GM23248 (cell line): ENCODE data around the gene PTOV1.

Source experiments
- EZH2 ChIP-seq: fragments of 200-600 bp; sonication (generic); IDR thresholded peaks from 2 replicates; pipeline ENCODE4 v1.6.1; 2018; ENCODE audit warnings: antibody characterized with exemption, mild to moderate bottlenecking; ENCODE audit not compliant: insufficient read depth, poor library complexity, severe bottlenecking
- EZH2phosphoT487 ChIP-seq: fragments of 200-600 bp; sonication (generic); IDR thresholded peaks from 2 replicates; pipeline ENCODE4 v1.6.1; 2018; ENCODE audit warnings: antibody characterized with exemption, moderate library complexity, mild to moderate bottlenecking, low read depth; ENCODE audit not compliant: insufficient read depth

DNA sequence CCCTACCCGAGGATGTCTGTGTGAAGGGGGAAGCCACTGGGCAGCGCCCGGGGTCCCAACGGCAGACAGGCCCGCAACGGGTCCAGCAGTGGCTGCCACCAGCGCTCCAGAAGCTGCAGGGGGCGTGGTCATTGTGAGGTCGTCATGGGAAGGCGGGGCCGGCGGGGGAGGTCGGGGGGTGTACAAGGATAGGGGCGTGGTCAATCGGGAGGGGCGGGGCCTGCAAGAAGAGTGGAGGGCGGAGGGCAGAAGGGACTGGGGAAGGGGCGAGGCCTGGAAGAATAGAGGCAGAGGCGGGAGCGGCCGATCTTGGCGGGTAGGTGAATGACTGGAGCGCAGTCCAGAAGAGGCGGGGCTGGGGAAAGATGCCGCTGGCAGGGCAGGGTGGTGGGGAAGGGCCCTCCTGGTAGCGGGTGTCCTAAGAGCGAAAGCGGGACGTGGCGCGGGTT is 42.2 kb upstream of the PTOV1 start:
- TF ChIP-seq EZH2 (no peak), EZH2phosphoT487 (no peak)
